Spleen (tissue), 11 donors: ENCODE data around the gene LTC4S. TPM values are rescaled to one million over a fixed set of nuclear protein-coding genes. Genes with fewer than 3 reads are reported as not detected.

ENCODE experiments used
- DNase-seq: peaks from one replicate; pipeline ENCODE4 v3.0.0-alpha.2; 2020
- H3K27ac ChIP-seq, 8 donors: fragments of 200-600 bp; sonication (generic) in 7 of 8; 1 replicate in 4 of 8; 2 replicates in 4 of 8; pipeline versions ENCODE4 v1.5.0 to v1.8.0; 2016 to 2021; ENCODE audit warnings: inconsistent platforms in 4 of 8, mild to moderate bottlenecking in 4 of 8, moderate library complexity in 1 of 8
- H3K27me3 ChIP-seq, 7 donors: fragments of 200-600 bp; sonication (generic) in 6 of 7; replicated peaks in 1 of 7; 1 replicate in 4 of 7; 2 replicates in 3 of 7; pipeline versions ENCODE4 v1.5.0 to v1.8.0; 2016 to 2021; ENCODE audit warnings: inconsistent platforms in 3 of 7, mild to moderate bottlenecking in 1 of 7
- H3K36me3 ChIP-seq, 6 donors: fragments of 200-600 bp; sonication (generic) in 5 of 6; 1 replicate in 4 of 6; 2 replicates in 2 of 6; pipeline versions ENCODE4 v1.5.0 to v1.8.0; 2016 to 2021; ENCODE audit warnings: inconsistent platforms in 2 of 6
- H3K4me1 ChIP-seq, 6 donors: fragments of 200-600 bp; sonication (generic) in 5 of 6; 1 replicate in 3 of 6; 2 replicates in 3 of 6; pipeline versions ENCODE4 v1.5.0 to v1.8.0; 2016 to 2021; ENCODE audit warnings: inconsistent platforms in 3 of 6
- H3K4me3 ChIP-seq, 8 donors: fragments of 200-600 bp; sonication (generic) in 7 of 8; 1 replicate in 4 of 8; 2 replicates in 4 of 8; pipeline versions ENCODE4 v1.5.0 to v1.8.0; 2016 to 2021; ENCODE audit warnings: inconsistent platforms in 4 of 8, mild to moderate bottlenecking in 4 of 8, moderate library complexity in 2 of 8
- H3K9me3 ChIP-seq, 8 donors: fragments of 200-600 bp; sonication (generic) in 7 of 8; 1 replicate in 4 of 8; 2 replicates in 4 of 8; pipeline versions ENCODE4 v1.5.0 to v1.8.0; 2016 to 2021; ENCODE audit warnings: inconsistent platforms in 4 of 8
- POLR2A ChIP-seq, 3 donors: fragments of 450-650 bp; IDR thresholded peaks; one replicate each; pipeline ENCODE4 v1.5.1; 2017; ENCODE audit warnings: antibody characterized with exemption in 3 of 3, mild to moderate bottlenecking in 1 of 3
- POLR2AphosphoS5 ChIP-seq, 3 donors: sonication (generic); formaldehyde crosslinking; IDR thresholded peaks; one replicate each; pipeline ENCODE4 v1.5.1; 2017; ENCODE audit warnings: antibody characterized with exemption in 3 of 3
- whole genome bisulfite sequencing, 5 donors: extraction: QIAGEN DNeasy Blood & Tissue Kit in 3 of 5; methylation state at CpG; one replicate each; pipeline versions ENCODE4 v1.1.5 to v1.1.7; 2013 to 2018; 5-methylcytosine and 5-hydroxymethylcytosine counted together
- intact Hi-C: fragments of 100-400 bp; cut with DNase I; formaldehyde crosslinking; loops from one replicate; pipeline ENCODE4 v1.15.0; 2023; ENCODE audit warnings: low total_unique reads
- polyA plus RNA-seq, 3 donors: library from polyadenylated mRNA; stranded (reverse); fragments of 200-250 nt; gene quantifications; one replicate each; pipeline ENCODE4 v1.2.1, GENCODE V29; 2013
- total RNA-seq, 7 donors: library from RNA; depleted of rRNA in 3 of 7; stranded (reverse); fragments of >200 nt in 3 of 7; fragmentation: NEBNext Ultra II Directional in 4 of 7; extraction: Animal tissue kit (Norgen Biotek cat#: 25700) in 4 of 7; gene quantifications; one replicate each; pipeline versions ENCODE4 v1.1.0 to v1.2.1, GENCODE V29; 2016 to 2021
- TF ChIP-seq, protein P1 (sequence below), 11 experiments: fragments of 200-600 bp in 7 of 11; fragments of 450-650 bp in 4 of 11; sonication (generic) in 4 of 11; IDR thresholded peaks in 8 of 11; conservative IDR thresholded peaks in 3 of 11; 1 replicate in 7 of 11; 2 replicates in 4 of 11; pipeline versions ENCODE4 v1.4.0 to v1.8.0; 2016 to 2021; ENCODE audit warnings: antibody characterized with exemption in 11 of 11, inconsistent platforms in 4 of 11, mild to moderate bottlenecking in 1 of 11
- donor health status: healthy with polysubstance abuse.
- donor health status: DM: no; HTN: no; CAD: no; lungs with moderate emphysema.
- donor health status: DM: no; HTN: no; CAD: no.
- donor health status: Bipolar disorder and iron deficiency.
- donor health status: healthy.
- donor health status: DM: no; HTN: no; CAD: no.
- donor health status: DM: yes; HTN: yes; CAD: no.

LTC4S gene
- total and polyA plus RNA-seq, 10 donors = 3.1 to 24.2 (median 9.0) TPM

GRCh38 chr5:179795049-179795862 is 1.5 kb downstream of the LTC4S start:
- Histone ChIP-seq H3K9me3 (no peaks in the 10 kb centered on the region), H3K27ac (peak overlapping the region; percentile 81 to 93 (median 88)), H3K36me3 (peaks cover 0 to 34% (median 30%) of the 10 kb centered on the region in 6 donors), H3K4me3 (peak overlapping the region; percentile 58 to 86 (median 64)), H3K4me1 (peaks cover 34 to 65% (median 56%) of the 10 kb centered on the region in 6 donors), H3K27me3 (no peaks in the 10 kb centered on the region)
- peak; percentile 78 for DNase-seq
- TF ChIP-seq POLR2AphosphoS5 (IDR thresholded peaks at IDR 0.05) = peak; percentile 1 to 21 (median 9)
- no peak for TF ChIP-seq POLR2A (IDR thresholded peaks at IDR 0.05)
- TF ChIP-seq, protein P1, sequence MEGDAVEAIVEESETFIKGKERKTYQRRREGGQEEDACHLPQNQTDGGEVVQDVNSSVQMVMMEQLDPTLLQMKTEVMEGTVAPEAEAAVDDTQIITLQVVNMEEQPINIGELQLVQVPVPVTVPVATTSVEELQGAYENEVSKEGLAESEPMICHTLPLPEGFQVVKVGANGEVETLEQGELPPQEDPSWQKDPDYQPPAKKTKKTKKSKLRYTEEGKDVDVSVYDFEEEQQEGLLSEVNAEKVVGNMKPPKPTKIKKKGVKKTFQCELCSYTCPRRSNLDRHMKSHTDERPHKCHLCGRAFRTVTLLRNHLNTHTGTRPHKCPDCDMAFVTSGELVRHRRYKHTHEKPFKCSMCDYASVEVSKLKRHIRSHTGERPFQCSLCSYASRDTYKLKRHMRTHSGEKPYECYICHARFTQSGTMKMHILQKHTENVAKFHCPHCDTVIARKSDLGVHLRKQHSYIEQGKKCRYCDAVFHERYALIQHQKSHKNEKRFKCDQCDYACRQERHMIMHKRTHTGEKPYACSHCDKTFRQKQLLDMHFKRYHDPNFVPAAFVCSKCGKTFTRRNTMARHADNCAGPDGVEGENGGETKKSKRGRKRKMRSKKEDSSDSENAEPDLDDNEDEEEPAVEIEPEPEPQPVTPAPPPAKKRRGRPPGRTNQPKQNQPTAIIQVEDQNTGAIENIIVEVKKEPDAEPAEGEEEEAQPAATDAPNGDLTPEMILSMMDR (IDR thresholded peaks at IDR 0.05 in 8 of 11, conservative IDR thresholded peaks at IDR 0.05 in 3 of 11) = no peak
- 10 to 29% (median 15%) methylated on average over 10 to 53 of the region's 53 CpGs for WGBS, 5 donors
- intact Hi-C loops = no loop called here

DNA sequence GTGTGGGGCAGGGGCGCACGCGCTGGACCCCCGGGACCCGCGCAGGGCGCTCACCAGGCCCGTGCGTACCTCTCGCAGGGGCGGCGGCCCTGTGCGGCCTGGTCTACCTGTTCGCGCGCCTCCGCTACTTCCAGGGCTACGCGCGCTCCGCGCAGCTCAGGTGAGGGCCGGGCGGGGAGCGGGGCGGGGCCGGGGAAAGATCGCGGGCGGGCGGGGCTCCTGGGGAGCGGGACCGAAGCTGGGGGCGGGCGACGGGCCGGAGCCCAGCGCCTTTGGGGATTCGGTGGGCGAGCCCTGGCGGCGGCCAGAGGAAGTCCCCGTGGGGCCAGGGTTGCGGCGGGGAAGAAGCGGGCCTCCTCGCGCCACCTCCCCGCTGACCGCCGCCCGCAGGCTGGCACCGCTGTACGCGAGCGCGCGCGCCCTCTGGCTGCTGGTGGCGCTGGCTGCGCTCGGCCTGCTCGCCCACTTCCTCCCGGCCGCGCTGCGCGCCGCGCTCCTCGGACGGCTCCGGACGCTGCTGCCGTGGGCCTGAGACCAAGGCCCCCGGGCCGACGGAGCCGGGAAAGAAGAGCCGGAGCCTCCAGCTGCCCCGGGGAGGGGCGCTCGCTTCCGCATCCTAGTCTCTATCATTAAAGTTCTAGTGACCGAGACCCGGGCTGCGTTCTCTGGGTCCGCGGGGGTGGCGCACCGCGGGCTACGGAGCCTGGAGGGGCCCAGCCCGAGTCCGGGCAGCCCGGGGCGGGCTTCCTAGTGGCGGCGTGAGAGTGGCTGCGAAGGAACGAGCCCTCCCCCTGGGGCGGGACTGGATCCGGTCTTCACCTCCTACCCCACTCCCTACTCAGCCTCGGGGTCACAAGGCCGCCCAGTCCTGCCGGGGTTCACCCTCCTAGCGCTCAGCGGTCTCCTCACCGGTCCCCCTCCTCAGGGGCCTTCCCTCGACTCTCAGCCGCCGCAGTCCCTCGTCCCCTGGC is 2.4 kb downstream of the LTC4S start:
- DNase-seq = peak; percentile 98
- H3K9me3 ChIP-seq = no peaks in the 10 kb centered on the region
- peak overlapping the region; percentile 58 to 86 (median 64) for H3K4me3 ChIP-seq
- intact Hi-C loops = no loop called here
- 2 to 11% (median 4%) methylated on average over 35 to 113 of the region's 113 CpGs for WGBS, 5 donors
- H3K27me3 ChIP-seq = no peaks in the 10 kb centered on the region
- peaks cover 0 to 43% (median 38%) of the 10 kb centered on the region in 6 donors for H3K36me3 ChIP-seq
- TF ChIP-seq, protein P1 (IDR thresholded peaks at IDR 0.05 in 8 of 11, conservative IDR thresholded peaks at IDR 0.05 in 3 of 11) = peak in 10 of 11 experiments; percentile 20 to 98 (median 92)
- TF ChIP-seq POLR2AphosphoS5 (IDR thresholded peaks at IDR 0.05) (peak; percentile 74 to 84 (median 81)), POLR2A (IDR thresholded peaks at IDR 0.05) (no peak)
- H3K27ac ChIP-seq = peak overlapping the region; percentile 81 to 93 (median 88)
- peaks cover 34 to 66% (median 56%) of the 10 kb centered on the region in 6 donors for H3K4me1 ChIP-seq

- H3K4me1 ChIP-seq = peaks cover 31 to 66% (median 57%) of the 10 kb centered on the region in 6 donors
- H3K27ac ChIP-seq = peak overlapping the region; percentile 81 to 93 (median 88)
- intact Hi-C loops = no loop called here
- TF ChIP-seq, protein P1 (IDR thresholded peaks at IDR 0.05 in 8 of 11, conservative IDR thresholded peaks at IDR 0.05 in 3 of 11) = no peak
- peak in 1 of 3 donors; percentile 41 for TF ChIP-seq POLR2AphosphoS5 (IDR thresholded peaks at IDR 0.05)
- no peaks in the 10 kb centered on the region for H3K27me3 ChIP-seq
- no peaks in the 10 kb centered on the region for H3K9me3 ChIP-seq
- peaks cover 0 to 48% (median 40%) of the 10 kb centered on the region in 6 donors for H3K36me3 ChIP-seq
- WGBS, 5 donors = 89 to 93% (median 90%) methylated on average over 21 of the region's 21 CpGs
- peak; percentile 75 for DNase-seq
- H3K4me3 ChIP-seq = peak overlapping the region in 4 of 8 donors; percentile 61 to 86 (median 70)
These were observed 3.3 kb downstream of the LTC4S start for GRCh38 chr5:179796877-179797608.
